Activated T-cell treated with anti-CD3 and anti-CD28 coated beads for 1 hour (primary cell): ENCODE measurements around the gene PPP2R5C.

Experiments used
- DNase-seq: peaks from one replicate; pipeline ENCODE4 v3.0.0-alpha.2; 2020; ENCODE audit warnings: low read depth

Gene PPP2R5C

DNA sequence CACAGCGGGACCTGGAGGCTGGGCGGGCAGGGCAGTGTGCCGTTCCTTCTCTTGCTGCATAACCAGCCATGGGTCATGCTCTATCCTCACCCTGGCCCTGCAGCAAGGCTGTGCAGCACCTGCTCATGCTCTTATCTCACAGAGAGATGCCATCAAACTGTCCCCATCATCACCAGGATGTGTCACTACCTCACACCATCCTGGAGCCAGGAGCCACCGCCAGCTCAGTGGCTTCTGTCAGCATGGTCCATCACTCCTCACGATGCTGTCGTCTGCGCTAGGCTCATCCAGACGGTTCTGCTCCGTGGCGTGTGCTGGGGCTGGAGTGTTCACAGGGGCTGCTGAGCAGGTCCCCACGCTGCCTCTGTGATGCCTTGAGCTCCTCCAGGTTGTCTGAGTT is 125.7 kb downstream of the PPP2R5C start:
- DNase-seq: no peak

DNA sequence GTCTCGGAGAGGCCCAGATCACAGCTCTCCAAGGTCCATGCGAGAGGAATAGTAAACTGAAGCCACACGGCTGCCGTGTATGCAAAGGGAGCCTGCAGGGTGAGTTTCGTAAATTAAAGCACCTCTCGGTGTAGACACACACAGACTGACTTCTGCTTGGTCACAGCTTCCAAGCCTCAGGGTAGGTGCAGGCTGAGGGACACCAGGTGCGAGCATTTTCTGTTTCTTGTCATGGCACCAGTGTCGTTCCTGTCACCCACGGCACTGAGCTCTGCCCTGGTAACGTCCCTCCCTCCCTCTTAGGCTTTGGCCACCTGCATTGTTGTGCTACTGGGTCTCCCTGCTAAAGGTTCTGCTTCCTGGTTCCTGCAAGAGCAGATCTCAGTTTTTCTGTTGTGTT is 126.7 kb downstream of the PPP2R5C start:
- no peak for DNase-seq

DNA sequence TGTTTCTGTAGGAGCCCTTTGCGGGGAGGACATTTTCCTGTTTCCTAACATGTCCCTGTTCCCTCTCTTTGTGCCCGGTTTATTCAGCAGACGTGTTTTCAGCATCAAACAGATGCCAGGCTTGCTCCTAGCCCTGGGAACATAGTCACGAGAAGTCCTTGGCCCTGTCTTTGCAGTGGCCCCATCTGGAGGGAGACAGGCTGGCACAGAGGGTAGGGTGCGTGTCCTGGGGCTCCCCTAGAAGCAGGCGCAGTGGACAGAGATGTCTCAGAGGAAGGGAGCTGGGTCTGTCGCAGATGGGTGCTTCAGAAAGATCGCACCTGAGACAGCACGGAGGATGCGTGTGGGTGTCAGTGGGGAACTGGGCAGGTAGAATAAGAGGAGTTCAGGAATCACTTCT is 127.9 kb downstream of the PPP2R5C start:
- no peak for DNase-seq

GRCh38 chr14:101889898-101890297 is 128.4 kb downstream of the PPP2R5C start:
- no peak for DNase-seq

GRCh38 chr14:101891471-101891870 is 130.0 kb downstream of the PPP2R5C start:
- DNase-seq: no peak

- no peak for DNase-seq
Observed at GRCh38 chr14:101893759-101894158, 132.2 kb downstream of the PPP2R5C start.

DNA sequence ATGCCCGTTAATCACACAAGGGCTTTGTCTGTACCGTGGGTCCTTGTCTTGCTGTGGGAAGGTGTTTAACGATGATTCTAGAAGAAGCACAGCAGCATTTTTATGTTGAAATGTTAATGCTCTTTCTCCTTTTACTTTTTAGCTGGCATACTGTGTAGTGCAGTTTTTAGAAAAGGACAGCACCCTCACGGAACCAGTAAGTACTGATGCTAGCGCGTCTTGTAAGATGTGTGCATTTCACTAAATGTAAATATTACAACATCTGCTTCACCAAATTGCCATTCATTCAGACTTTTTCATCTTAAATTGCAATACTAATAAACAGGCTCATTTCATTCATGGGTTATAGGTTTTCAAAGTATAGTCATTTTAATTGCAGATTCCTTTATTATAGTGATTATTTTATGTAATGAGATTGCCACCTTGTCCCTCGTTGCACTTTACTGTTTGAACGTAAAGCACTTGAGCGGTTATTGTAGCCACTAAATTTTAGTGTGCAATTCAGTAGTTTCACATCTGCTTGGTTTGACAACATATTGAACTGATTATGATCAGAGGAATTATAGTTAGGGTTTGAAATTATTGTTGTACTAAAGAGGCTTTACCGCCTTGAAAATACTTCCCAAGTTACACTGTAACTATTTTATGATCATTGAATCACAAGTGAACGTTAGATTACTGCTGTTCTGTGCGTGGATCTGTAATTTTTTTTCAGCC is 133.0 kb downstream of the PPP2R5C start:
- DNase-seq: no peak

DNA sequence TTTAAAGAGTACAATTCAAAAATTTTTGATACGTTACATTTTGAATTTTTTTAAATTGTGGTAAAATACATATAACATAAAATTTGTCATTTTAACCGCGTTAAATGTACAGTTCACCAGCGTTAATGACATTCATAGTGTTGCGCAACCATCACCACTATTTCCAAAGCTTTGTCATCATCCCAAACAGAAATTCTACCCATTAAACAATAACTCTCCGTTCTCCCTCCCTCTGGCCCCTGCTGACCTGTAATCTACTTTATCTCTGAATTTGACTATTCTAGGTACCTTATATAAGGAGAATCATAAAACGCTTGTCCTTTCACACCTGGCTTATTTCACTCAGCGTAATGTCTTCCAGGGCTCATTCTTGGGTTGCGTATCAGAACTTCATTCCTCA is 133.7 kb downstream of the PPP2R5C start:
- no peak for DNase-seq

DNA sequence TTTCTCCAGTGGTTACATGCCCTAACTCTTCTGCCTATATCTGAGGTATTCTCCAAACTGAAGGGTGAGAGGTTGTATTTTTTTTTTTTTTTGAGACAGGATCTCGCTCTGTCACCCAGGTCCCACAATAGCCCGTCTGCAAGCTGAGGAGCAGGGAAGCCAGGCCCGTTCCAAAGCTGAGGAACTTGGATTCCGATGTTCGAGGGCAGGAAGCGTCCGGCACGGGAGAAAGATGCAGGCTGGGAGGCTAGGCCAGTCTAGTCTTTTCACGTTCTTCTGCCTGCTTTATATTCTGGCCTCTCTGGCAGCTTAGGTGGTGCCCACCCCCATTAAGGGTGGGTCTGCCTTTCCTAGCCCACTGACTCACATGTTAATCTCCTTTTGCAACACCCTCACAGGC is 135.8 kb downstream of the PPP2R5C start:
- DNase-seq: no peak

DNA sequence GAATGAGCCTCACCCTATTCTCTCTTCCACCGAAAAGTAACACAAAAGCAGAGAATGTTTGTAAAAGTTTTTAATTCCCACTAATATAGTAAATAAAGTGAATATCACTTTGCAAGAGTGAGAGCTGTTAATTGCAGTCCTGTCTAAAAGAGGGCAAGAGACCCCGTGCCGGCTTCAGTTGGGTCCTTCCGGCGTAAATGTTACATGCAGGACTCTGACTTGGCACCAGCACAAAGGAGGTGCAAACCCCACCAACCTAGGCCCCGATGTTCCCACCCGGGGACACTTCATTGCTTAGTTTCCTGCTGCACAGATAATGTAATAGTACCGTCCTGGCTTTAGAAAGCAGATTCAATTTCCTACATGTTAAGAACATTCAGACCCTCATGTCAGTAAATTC is 136.9 kb downstream of the PPP2R5C start:
- DNase-seq: no peak

- DNase-seq: no peak
Observed at GRCh38 chr14:101899263-101899662, 137.8 kb downstream of the PPP2R5C start.

DNA sequence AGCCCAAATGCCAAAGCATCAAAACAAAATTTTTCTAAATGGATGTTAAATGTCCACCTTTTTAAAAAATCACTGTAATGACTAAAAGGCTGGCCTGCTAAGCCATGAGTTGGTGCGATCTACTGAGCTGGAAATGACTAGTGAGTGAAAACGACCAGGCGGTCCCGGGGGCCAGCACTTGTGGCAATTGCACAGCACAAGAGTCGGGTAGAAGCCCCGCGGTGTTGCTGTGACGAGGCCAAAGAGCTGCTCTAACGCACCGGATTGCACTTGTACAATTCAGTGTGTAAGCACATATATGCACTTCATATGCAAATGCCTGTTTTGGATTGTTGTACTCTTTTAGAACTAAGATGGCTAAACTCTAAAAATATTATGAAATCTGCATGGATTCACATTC is 138.7 kb downstream of the PPP2R5C start:
- no peak for DNase-seq

DNA sequence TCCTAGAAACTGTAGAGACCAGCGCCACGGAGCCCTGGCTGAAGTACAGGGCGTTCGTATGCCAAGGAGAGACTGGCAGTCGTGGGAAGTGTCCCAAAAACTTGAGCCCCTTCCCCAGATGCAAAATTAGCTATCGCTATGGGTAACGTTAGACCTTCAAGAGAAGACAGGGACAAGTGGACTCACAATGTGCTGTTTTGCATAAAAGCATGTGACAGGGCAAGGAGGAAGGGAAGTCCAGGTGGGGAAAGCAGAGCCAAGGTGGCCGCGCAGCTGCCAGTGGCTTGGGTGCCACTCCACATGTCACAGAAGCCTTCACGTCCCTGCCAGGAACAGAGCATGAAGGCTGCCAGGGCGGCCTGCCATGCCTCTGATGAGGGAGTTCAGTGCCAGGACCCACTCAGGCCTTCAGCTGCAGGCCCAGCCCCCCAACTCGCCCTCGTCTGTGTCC is 141.6 kb downstream of the PPP2R5C start:
- no peak for DNase-seq

DNA sequence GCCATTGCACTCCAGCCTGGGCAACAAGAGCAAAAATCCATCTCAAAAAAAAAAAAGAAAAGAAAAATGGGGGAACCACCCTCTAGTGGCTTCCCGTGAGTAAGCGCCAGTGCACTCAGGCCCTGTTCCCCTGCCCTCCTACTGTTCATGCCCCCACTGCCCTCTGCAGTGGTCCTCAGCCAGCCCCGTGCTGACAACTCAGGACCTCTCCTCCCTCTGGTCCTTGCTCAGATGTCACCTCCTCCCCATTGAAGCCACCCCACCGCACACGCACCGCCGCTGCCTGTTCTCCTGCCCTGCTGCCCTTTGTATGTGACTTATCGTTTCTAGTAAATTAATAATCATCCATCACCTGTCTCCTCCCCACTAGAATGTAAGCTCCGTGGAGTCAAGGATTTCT is 144.1 kb downstream of the PPP2R5C start:
- DNase-seq: no peak

DNA sequence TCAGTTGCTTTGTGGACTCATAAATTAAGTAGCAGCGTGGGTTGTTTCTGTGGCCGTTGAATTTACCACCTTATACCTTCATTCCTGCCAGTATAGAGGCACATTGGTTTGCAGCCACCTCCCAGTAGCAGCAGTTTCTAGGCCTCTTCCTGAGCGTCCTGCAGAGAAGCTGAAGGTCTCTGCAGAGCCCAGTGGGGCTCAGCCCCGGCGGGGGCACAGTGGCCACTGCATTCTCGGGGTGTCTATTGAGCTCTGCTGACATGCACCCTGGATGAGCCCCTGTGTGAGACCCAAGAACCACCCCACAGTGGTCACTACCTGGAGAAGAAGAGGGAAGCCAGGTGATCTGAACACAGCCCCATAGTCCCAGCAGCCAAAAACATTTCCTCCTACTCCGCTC is 145.1 kb downstream of the PPP2R5C start:
- no peak for DNase-seq

- DNase-seq: no peak
Observed at GRCh38 chr14:101907619-101908018, 146.1 kb downstream of the PPP2R5C start.

- DNase-seq: no peak
Observed at GRCh38 chr14:101908795-101909194, 147.3 kb downstream of the PPP2R5C start.

- no peak for DNase-seq
Observed at GRCh38 chr14:101909371-101910096, 148.0 kb downstream of the PPP2R5C start.

- no peak for DNase-seq
Observed at GRCh38 chr14:101912841-101913240, 151.3 kb downstream of the PPP2R5C start.

- no peak for DNase-seq
Observed at GRCh38 chr14:101914083-101914482, 152.6 kb downstream of the PPP2R5C start.

DNA sequence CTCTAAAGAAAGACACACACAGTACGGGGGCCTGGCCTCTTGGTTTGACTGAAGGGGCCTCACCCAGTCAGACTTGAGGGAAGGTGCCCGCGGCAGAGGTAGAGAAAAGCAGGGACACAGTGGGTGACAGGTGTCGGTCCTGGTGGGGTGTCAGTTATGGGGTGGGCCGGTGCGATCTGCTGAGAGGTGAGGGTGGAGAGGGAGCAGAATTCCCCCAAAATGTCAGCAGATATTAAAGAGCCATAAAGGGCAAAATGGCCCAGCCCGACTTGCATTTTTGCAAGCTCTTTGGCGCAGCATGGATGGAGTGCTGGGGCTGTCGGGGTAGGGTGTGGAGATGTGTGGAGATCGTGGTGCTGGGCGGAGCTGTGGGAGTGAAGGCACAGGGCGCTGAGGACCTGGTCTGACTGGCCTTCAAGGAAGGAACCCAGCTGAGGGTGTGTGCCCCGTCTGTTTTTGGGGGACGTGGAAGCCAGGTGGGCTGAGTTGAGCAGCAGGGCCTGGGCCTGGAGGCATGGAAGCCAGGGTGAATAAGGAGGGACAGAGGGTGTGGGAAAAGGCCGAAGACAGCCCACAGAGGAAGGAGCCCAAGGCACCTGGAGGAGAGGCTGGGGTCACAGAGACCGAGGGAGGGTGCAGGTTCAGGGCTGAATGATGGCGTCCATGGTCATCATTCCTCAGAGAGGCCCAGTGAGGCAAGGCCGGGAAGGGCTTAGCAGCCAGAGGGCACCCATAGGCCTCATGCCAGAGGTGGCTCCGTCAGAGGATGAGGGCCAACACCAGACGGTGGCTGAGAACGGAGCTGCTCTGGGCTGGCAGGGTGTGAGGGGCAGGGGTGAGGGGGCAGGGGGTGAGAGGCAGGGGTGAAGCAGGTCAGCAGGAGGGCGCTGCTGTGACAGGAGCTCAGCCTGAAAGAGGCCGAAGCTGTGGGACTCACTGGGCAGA is 154.6 kb downstream of the PPP2R5C start:
- DNase-seq: no peak

DNA sequence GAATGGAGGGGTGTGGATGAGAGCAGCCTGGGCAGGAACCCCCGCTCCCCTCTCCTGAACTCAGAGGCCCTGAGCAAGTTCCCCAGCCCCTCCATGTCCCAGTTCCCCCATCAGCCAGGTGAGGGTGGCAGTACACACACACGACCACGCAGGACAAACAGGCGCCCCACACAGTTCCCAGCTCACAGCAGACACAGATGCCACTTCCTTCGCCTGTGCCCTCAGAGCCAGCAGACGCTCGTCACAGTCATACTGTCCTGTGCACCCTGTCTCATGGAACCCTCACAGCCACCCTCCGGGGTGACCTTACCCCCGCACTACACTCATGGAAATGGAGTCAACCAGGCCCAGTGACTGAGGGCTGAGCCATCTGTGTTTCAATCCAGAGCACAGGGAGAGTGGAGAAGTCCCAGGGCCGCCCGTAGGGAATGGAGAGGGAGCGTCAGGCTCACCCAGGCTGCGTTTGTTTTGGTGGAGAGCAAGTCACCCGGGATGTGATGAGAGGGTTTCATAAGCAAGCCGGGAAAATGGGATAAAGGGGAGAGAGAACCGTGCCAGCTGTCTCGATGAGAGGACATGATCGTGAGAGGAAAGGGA is 155.4 kb downstream of the PPP2R5C start:
- DNase-seq: no peak
